Stimulated activated naive CD8-positive, alpha-beta T cell treated with anti-CD3 and anti-CD28 coated beads, Interleukin-15, amount 100 ng/mL, for 72 hours (primary cell): ENCODE data around the gene NDUFV1.
A peak's percentile ranks its signal among the peaks of the same experiment; 100 is the strongest.
"Not testable (repeated sequence)": the region's sequence is repeated elsewhere in the genome, so short reads cannot be mapped to it uniquely, and the experiment has no call there.

Experiments used
- ATAC-seq: fragments of 150-1000 bp; cut with Tn5 transposase; 2 replicates; pipeline ENCODE4 v1.10.0; 2021; ENCODE audit warnings: mild to moderate bottlenecking, moderate library complexity
- DNase-seq, 2 donors: peaks; one replicate each; pipeline ENCODE4 v3.0.0; 2021 to 2022
- H3K27ac Mint-ChIP-seq, 2 donors: one replicate each; pipeline ENCODE4 v1.8.0; 2022; ENCODE audit warnings: mild to moderate bottlenecking in 2 of 2, mixed read lengths in 2 of 2, moderate library complexity in 2 of 2
- H3K27me3 Mint-ChIP-seq: one replicate; pipeline ENCODE4 v1.8.0; 2022; ENCODE audit warnings: mixed read lengths
- H3K4me1 Mint-ChIP-seq: one replicate; pipeline ENCODE4 v1.8.0; 2022; ENCODE audit warnings: mild to moderate bottlenecking, mixed read lengths
- H3K4me3 Mint-ChIP-seq, 2 donors: one replicate each; pipeline ENCODE4 v1.8.0; 2022; ENCODE audit warnings: mild to moderate bottlenecking in 2 of 2, mixed read lengths in 2 of 2, moderate library complexity in 1 of 2
- H3K9me3 Mint-ChIP-seq, 2 donors: one replicate each; pipeline ENCODE4 v1.8.0; 2022; ENCODE audit warnings: mixed read lengths in 2 of 2

The NDUFV1 gene

DNA sequence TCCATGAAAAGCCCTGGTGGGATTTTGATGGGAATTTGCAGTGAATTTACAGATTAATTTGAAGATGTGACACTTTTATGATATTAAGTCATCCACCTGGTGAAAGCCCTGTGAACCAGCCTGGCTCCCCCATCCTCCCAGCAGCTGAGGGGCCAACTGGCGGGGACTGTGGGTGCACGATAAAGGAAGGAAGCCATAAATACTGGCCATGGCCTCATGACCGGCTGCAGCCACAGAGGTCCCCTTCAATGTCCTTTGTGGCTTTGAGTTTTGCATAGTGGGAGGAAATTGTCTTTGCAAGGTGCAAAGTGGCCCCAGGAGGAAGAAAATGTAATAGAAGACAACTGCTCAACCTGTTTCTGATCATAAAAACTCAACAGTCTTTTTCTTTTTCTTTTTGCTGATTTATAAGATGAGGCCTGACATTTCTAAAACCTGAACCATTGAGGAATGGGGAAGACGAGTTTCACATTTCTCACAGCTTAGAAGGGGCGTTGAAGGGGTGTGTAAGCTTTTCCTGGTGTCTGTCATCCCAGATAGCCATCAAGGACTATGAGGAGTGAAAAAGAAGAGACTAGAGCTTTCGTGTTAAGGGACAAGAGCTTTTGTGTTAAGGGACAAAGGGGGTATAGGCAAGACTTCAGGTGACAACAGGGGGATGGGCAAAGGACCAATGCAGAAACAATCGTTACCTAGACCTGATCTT is 6.3 kb upstream of the NDUFV1 start:
- H3K4me1 Mint-ChIP-seq, result peaks cover 12% of the 10 kb centered on the region
- no peak overlapping the region for H3K27ac Mint-ChIP-seq
- DNase-seq (no peak), ATAC-seq (no peak)
- no peaks in the 10 kb centered on the region for H3K9me3 Mint-ChIP-seq
- peaks cover 50% of the 10 kb centered on the region for H3K27me3 Mint-ChIP-seq
- peak overlapping the region in 1 of 2 donors; percentile 9 for H3K4me3 Mint-ChIP-seq

GRCh38 chr11:67601098-67601497 is 5.6 kb upstream of the NDUFV1 start:
- H3K4me3 Mint-ChIP-seq, result no peak overlapping the region
- H3K27me3 Mint-ChIP-seq, result peaks cover 50% of the 10 kb centered on the region
- ATAC-seq (no peak), DNase-seq (no peak)
- no peak overlapping the region for H3K27ac Mint-ChIP-seq
- no peaks in the 10 kb centered on the region for H3K9me3 Mint-ChIP-seq
- H3K4me1 Mint-ChIP-seq, result peaks cover 18% of the 10 kb centered on the region

DNA sequence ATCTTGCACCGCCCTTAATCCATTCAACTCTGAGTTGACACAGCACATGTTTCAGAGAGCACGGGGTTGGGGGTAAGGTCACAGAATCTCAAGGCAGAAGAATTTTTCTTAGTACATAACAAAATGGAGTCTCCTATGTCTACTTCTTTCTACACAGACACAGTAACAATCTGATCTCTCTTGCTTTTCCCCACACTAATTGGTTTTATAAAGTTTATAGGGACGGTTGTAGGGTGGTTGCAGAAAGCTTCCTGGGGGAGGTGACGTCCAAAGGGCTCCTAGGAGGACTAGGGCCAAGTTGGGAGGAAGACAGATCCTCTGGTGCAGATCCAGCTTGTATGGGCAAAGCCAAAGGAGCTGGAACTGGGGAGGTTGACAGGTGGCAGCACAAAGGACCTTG is 2.6 kb upstream of the NDUFV1 start:
- ATAC-seq, H3K27ac Mint-ChIP-seq, DNase-seq, H3K4me3 Mint-ChIP-seq, H3K9me3 Mint-ChIP-seq: not testable (repeated sequence)
- Mint-ChIP-seq H3K4me1 (peaks cover 44% of the 10 kb centered on the region), H3K27me3 (peaks cover 48% of the 10 kb centered on the region)

GRCh38 chr11:67604815-67605214 is 1.9 kb upstream of the NDUFV1 start:
- Mint-ChIP-seq H3K27me3 (peaks cover 41% of the 10 kb centered on the region), H3K27ac (no peak overlapping the region), H3K4me3 (no peak overlapping the region), H3K4me1 (peaks cover 49% of the 10 kb centered on the region), H3K9me3 (no peaks in the 10 kb centered on the region)
- DNase-seq (no peak), ATAC-seq (no peak)

- H3K27me3 Mint-ChIP-seq, result peaks cover 35% of the 10 kb centered on the region
- no peaks in the 10 kb centered on the region for H3K9me3 Mint-ChIP-seq
- H3K4me1 Mint-ChIP-seq, result peaks cover 44% of the 10 kb centered on the region
- H3K4me3 Mint-ChIP-seq, result peak overlapping the region; percentile 90 to 98
- H3K27ac Mint-ChIP-seq, result peak overlapping the region; percentile 23 to 72
- ATAC-seq, result no peak
- no peak for DNase-seq
Observed at GRCh38 chr11:67605231-67606011, 1.3 kb upstream of the NDUFV1 start.

DNA sequence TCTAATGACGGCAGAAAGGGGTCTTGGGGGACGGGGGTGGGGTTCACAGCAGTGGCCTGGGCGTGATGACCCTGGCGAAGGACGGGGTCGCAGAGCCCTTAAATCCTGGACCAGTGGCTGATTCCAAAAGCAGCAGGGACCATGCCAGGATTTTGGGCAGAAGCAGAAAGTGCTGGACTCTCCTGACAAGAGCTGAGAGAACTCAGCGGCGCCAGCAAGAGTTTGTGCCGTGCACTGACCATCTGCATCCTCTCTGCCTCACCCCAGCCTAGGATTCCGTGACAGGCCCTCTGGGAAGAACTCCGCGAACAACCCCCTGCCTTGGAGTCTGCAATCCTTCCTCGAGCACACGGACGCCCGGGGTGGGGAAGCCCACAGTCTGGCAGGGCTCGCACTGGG is 644 bp upstream of the NDUFV1 start:
- Mint-ChIP-seq H3K27me3 (peaks cover 29% of the 10 kb centered on the region), H3K9me3 (no peaks in the 10 kb centered on the region), H3K4me3 (peak overlapping the region; percentile 90 to 98), H3K27ac (peak overlapping the region in 1 of 2 donors; percentile 90), H3K4me1 (peaks cover 38% of the 10 kb centered on the region)
- no peak for DNase-seq
- no peak for ATAC-seq

DNA sequence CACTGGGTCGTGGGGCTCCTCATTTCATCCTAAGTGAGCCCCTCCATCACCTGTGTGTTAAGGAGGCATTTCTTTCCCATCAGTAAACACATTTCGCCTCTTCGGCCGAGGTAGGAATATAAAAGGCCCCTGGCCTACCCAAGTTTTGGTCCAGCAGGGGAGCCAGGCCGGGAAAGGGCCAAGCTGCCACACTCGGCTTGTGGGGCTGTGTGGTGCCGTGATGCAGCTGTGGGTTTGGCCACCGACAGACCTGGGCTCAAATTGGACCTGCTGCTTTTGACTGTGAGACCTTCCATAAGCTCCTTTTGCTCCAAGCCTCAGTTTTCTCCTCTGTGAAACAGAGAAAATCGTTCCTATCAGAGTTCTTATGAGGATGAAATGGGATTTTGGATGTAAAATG is 771 bp downstream of the NDUFV1 start:
- Mint-ChIP-seq H3K27me3 (peaks cover 22% of the 10 kb centered on the region), H3K27ac (peak overlapping the region; percentile 72 to 96), H3K9me3 (no peaks in the 10 kb centered on the region), H3K4me1 (peaks cover 47% of the 10 kb centered on the region), H3K4me3 (peak overlapping the region; percentile 90 to 98)
- no peak for DNase-seq
- ATAC-seq, result no peak

DNA sequence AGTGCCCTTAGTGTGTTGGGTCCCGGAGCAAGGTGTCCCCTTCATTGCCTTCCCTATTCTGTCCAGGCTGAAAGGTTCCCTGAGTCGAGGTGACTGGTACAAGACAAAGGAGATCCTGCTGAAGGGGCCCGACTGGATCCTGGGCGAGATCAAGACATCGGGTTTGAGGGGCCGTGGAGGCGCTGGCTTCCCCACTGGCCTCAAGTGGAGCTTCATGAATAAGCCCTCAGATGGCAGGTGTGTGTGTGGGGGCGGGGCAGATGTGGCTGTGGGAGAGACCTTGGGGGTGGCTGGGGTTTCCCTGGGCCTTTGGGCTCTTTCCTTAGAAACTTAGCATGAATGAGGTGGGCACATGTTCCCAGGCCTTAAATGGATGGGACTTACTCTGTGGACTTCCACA is 1.8 kb downstream of the NDUFV1 start:
- no peak for DNase-seq
- peaks cover 56% of the 10 kb centered on the region for H3K4me1 Mint-ChIP-seq
- H3K27me3 Mint-ChIP-seq, result peaks cover 14% of the 10 kb centered on the region
- peak overlapping the region in 1 of 2 donors; percentile 57 for H3K27ac Mint-ChIP-seq
- peak overlapping the region; percentile 35 to 90 for H3K4me3 Mint-ChIP-seq
- ATAC-seq, result no peak
- no peaks in the 10 kb centered on the region for H3K9me3 Mint-ChIP-seq

GRCh38 chr11:67609316-67609715 is 2.6 kb downstream of the NDUFV1 start:
- ATAC-seq (no peak), DNase-seq (no peak)
- H3K27ac Mint-ChIP-seq, result peak overlapping the region in 1 of 2 donors; percentile 80

DNA sequence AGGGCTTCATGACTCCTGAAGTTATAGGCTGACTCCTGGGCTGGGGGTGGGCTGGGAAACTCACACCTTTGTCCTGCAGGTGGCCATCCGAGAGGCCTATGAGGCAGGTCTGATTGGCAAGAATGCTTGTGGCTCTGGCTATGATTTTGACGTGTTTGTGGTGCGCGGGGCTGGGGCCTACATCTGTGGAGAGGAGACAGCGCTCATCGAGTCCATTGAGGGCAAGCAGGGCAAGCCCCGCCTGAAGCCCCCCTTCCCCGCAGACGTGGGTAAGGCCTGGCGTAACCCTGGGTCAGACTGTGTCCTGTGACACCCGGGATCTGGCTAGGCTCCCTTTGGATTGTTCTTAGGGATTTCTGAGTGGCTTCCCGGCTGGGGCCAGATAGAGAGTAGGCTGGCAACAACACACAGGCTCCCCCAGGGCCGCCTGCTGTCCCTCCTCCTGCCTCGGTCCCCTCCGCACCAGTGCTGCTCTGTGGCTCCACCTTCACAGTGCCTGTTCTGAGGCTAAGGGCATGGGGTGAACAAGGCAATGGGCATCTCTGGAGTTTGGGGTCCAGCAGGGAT is 3.6 kb downstream of the NDUFV1 start:
- H3K4me1 Mint-ChIP-seq, result peaks cover 75% of the 10 kb centered on the region
- ATAC-seq (no peak), DNase-seq (no peak)
- H3K27me3 Mint-ChIP-seq, result no peaks in the 10 kb centered on the region
- H3K9me3 Mint-ChIP-seq, result no peaks in the 10 kb centered on the region
- no peak overlapping the region for H3K27ac Mint-ChIP-seq
- H3K4me3 Mint-ChIP-seq, result no peak overlapping the region

More at GRCh38 chr11:67609316-67609715, 2.6 kb downstream of the NDUFV1 start:
- no peaks in the 10 kb centered on the region for H3K9me3 Mint-ChIP-seq
- no peak overlapping the region for H3K4me3 Mint-ChIP-seq
- peaks cover 65% of the 10 kb centered on the region for H3K4me1 Mint-ChIP-seq
- H3K27me3 Mint-ChIP-seq, result peaks cover 10% of the 10 kb centered on the region

DNA sequence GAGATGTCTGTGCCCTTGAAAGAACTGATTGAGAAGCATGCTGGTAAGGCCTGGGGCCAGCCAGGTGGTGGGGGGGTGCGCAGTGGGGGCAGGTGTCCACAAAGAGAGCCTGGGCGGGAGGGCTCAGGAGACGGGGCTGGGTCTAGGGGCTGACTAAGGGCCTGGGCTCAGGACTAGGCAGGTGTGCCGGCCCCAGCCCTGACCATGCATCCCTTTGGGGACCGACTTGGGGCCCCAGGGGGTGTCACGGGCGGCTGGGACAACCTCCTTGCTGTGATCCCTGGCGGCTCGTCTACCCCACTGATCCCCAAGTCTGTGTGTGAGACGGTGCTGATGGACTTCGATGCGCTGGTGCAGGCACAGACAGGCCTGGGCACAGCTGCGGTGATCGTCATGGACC is 4.4 kb downstream of the NDUFV1 start:
- no peak for DNase-seq
- Mint-ChIP-seq H3K4me3 (no peak overlapping the region), H3K9me3 (no peaks in the 10 kb centered on the region), H3K27me3 (no peaks in the 10 kb centered on the region), H3K4me1 (peaks cover 75% of the 10 kb centered on the region), H3K27ac (peak overlapping the region in 1 of 2 donors; percentile 82)
- ATAC-seq, result no peak

GRCh38 chr11:67611704-67612587 is 5.2 kb downstream of the NDUFV1 start:
- Mint-ChIP-seq H3K27me3 (no peaks in the 10 kb centered on the region), H3K9me3 (no peaks in the 10 kb centered on the region), H3K4me3 (no peak overlapping the region), H3K27ac (peak overlapping the region in 1 of 2 donors; percentile 82), H3K4me1 (peaks cover 77% of the 10 kb centered on the region)
- ATAC-seq (no peak), DNase-seq (no peak)

- Mint-ChIP-seq H3K27me3 (no peaks in the 10 kb centered on the region), H3K9me3 (no peaks in the 10 kb centered on the region), H3K27ac (peak overlapping the region in 1 of 2 donors; percentile 87), H3K4me3 (no peak overlapping the region), H3K4me1 (peaks cover 75% of the 10 kb centered on the region)
- ATAC-seq (no peak), DNase-seq (no peak)
Observed at GRCh38 chr11:67612751-67613150, 6.0 kb downstream of the NDUFV1 start.

GRCh38 chr11:67613313-67613959 is 6.7 kb downstream of the NDUFV1 start:
- Mint-ChIP-seq H3K27me3 (no peaks in the 10 kb centered on the region), H3K4me3 (peak overlapping the region; percentile 85 to 93), H3K9me3 (no peaks in the 10 kb centered on the region), H3K4me1 (peaks cover 68% of the 10 kb centered on the region), H3K27ac (peak overlapping the region; percentile 96 to 98)
- ATAC-seq, result no peak
- DNase-seq, result no peak
